Midbrain (tissue), 1 donor: Measurements from ENCODE around the gene VIL1.

Experiments
- DNase-seq: peaks from one replicate; lab custom pipeline; 2025; lab: John Stamatoyannopoulos, UW

Gene VIL1

DNA sequence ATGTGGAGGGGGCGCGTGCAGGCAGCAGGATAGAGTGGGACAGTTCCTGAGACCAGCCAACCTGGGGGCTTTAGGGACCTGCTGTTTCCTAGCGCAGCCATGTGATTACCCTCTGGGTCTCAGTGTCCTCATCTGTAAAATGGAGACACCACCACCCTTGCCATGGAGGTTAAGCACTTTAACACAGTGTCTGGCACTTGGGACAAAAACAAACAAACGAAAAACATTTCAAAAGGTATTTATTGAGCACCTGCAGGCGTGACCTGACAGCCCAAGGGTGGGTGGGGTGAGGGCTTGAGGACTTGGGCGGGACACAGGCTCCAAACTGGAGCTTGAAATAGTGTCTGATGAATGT lies 23.9 kb upstream of the VIL1 start:
- DNase-seq = no peak

DNA sequence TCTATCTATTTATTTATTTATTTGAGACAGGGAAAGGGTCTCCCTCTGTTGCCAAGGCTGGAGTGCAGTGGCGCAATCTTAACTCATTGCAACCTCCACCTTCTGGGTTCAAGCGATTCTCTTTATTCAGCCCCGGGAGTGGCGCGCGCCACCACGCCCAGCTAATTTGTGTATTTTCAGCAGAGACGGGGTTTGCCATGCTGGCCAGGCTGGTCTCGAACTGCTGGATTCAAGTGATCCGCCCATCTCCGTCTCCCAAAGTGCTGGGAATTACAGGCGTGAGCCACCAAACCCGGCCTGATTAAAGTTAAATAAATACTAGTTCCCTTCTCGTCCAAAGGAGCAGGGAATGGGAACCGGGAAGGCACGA lies 23.5 kb upstream of the VIL1 start:
- DNase-seq = no peak

DNA sequence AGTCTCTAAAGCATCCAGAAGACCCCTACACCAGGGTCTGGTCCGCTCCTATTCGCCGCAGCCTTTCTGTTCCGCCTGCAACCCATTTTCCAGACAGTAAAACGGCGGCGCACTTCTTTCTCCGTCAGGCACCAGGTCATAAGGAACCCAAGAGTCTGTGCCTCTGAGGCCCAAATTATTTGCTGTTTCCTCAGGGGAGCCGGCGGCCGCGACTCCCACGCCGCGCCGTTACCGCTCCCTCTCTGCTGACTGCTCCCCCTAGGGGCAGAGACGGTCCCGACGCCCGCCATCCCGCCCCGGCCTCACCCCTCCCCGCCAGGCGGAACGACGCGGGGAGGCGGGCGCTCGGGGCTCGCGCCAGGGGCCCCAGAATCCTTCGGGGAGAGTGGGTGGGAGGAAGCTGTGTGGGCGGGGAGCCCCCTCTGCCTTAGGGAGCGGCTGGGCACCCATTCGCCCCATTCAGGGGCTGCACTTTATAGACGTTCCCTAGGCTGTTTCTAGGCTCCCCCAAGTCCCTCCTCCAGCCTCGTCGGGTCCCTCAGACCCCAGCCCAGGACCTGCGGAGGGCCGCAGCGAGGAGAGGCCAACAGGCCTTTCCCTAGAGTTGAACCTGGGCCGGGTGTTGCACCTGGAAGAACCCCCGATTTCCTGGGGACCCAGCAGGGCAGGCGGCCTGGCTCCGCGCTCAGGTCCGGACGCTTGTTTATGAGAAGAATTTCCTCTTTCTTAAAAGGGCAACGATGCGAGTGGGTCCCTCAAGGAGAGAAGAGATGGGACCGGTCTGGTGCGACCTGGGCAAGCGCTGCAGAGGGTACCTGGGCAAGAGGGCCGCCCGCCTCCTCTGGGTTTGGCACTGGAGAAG lies 22.9 kb upstream of the VIL1 start:
- peak; percentile 97 for DNase-seq

DNA sequence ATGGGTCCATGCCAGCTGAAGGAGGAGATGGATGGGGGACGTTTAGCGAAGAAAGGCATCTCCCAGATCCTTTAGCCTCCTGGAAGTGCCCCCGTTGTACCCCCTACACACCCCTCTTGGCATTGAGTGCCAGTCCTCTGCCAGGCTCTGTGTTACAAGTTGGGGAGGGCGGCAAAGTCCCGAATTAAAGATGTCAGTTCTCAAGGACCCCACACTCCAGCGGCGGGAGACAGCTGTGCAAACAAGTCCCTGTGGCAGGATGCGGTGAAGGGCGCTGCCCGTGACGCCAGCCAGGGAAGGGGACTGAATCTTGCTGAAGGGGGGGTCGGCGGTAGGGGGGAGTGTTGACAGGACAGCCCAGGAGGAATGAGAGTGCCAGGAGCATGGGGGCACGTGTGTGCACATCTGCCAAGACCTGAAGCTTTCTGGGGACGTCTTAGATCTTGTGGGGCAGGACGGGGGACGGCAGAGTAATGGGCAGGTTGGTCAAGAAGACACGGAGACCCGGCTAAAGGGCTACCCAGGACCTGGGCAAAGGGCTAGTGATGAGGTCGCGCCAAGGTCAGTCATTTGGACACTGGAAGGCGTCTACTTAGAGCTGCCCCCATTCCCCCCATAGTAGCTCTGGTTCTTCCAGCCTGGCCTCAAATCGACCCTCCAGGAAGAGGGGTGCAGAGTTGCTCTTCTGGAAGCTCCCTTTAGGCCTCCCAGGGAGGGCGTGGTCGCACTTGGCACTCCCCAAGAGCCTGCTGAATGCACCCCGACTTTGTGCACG lies 22.0 kb upstream of the VIL1 start:
- peak; percentile 50 for DNase-seq

DNA sequence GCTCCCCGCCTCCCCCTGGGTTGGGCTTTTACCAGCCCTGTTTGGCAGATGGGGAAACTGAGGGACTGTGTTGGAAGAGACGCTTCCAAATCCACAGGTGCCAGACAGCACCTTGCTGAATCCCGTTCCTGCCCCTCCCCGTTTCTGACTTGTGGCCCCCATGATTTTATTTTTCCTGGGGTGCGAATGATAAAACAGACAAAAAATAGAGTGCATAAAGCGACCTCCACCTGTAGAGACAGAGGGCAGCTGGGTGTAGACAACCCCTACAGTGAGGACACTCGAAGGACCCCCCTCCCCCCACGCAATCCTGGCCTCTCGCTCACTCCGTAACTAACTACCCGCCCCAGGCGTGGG lies 21.5 kb upstream of the VIL1 start:
- DNase-seq = no peak

DNA sequence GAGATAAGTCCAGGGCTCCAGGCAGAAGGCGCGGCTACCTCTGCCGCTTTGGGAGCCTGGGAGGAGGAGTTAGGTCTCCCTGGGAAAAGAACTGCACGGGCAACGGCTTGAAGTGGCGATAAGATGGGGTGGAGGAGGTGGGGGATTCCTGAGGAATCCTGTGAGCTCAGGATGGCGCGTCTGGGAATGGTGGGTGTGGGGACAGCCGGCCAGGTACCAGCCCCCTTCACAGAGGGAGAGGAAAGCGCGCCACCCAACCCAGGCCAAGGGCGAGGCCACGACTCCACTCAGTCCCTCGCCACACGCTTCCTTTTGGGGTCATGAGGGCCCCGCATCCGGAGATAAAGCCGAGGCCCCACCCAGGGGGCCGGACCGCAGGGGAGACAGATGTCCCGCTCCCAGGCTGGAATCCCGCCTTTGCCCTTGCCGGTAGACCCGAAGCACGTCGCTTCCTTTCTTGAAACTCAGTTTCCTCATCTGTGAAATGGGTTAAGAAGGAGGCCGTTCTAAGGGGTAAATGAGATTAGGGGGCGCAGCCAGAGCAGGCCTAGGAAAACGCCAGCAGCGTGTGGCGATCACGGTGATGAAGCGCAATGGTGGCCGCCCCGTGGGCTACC lies 21.0 kb upstream of the VIL1 start:
- peak; percentile 46 for DNase-seq

DNA sequence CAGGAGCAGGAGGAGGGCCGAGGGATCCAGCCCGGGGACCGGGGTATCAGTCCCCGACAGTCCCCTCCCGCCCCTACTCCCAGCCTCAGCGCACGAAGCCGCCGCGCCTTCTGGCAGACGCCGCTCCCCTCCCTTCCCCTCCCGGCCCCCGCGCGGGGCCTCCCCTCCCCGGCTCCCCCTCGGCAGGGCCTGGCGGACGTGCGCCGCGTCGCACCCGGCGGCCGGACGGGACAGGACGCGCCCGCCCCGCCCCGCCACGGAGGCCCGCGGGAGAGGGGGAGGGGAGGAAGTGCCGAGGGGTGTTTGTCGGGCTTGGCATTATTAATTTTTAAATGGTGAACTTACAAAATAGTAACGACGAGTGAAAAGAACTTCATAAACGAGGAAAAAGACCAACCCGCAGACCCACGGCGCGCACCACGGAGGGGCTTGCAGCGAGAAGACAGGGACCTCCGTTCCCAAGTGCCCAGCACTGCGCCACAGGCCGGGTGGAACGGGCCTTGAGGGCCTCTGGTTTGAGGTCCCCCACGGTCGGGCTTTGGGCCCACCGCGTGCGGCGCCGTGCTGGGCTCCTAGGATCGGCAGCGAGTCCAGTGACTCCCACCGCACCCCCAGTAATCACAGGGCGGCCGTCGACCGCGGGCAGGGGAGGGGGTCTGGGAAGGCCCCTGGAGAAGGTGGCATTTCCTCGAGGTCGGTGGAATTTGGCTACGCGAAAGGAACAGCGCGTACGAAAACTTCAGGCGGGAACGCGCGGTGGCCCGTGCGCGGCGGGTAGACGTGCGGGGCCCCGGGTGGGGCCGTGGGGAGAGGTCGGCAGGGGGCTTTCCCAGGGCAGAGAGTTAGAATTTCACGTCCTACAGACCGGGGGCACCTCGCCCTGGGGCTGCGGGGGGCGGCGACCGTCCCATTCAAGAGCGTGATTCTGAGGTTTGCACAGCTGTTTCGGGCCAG lies 20.2 kb upstream of the VIL1 start:
- DNase-seq = peak; percentile 79

DNA sequence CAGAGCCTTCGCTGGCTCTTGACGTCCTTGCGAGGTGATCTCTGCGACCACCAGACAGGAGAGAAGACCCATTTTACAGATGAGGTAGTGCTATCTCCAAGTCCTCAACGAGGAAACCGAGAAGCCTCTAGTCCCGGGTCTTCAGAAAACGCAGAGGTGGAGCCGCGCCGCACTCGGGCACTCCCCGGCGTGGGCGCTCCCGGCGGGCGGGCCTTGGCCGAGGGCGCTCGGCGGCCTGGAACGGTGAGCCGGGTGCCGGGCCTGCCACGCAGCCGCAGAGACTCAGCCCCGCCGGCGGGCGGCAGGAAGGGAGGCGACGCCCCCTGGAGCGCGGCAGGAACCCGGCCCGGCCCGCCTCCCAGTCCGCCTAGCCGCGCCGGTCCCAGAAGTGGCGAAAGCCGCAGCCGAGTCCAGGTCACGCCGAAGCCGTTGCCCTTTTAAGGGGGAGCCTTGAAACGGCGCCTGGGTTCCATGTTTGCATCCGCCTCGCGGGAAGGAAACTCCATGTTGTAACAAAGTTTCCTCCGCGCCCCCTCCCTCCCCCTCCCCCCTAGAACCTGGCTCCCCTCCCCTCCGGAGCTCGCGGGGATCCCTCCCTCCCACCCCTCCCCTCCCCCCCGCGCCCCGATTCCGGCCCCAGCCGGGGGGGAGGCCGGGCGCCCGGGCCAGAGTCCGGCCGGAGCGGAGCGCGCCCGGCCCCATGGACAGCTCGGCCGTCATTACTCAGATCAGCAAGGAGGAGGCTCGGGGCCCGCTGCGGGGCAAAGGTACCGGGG lies 19.3 kb upstream of the VIL1 start, which contains the start of gene CTDSP1:
Gene CTDSP1 (plus strand): TSS at position 478 of the 776 bp plus-strand sequence. CDS start 223 bp downstream, at position 701.
- peak; percentile 96 for DNase-seq

DNA sequence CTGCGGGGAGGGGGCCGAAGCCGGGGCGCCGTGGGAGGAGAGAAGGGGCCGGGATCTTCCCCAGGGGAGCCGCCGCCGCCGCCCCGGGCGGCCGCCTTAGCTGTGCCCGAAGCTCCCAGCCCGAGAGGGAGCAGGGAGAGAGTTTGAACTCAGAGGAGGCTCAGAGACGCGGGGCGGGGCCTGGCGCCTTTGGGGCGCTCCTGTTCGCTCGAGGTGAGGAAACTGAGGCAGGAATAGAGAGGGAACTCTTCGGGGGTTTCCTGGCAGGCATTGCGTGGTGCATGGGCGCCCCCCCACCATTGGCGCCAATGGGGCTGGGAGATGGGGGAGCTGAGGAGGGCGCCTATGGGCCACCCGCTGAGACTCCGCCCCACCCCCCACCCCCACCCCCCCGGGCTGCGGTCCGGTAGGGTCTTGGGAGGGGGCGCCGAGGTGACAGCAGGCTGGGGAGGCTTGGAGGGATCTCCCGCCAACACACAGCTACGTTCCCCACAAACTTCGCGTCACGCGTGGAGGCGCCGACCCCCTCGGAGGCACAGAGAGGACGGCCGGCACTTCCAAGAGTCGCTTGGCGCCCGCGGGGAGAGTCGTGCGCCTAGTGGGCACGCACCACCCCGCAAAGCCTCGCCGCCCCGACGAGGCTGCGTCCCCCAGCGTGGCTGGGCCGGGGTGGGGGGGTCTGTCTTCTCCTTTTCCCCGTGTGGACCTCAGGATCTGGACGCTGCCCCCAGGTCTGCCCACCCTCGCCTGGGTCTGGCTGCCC lies 18.6 kb upstream of the VIL1 start:
- DNase-seq = peak; percentile 37

DNA sequence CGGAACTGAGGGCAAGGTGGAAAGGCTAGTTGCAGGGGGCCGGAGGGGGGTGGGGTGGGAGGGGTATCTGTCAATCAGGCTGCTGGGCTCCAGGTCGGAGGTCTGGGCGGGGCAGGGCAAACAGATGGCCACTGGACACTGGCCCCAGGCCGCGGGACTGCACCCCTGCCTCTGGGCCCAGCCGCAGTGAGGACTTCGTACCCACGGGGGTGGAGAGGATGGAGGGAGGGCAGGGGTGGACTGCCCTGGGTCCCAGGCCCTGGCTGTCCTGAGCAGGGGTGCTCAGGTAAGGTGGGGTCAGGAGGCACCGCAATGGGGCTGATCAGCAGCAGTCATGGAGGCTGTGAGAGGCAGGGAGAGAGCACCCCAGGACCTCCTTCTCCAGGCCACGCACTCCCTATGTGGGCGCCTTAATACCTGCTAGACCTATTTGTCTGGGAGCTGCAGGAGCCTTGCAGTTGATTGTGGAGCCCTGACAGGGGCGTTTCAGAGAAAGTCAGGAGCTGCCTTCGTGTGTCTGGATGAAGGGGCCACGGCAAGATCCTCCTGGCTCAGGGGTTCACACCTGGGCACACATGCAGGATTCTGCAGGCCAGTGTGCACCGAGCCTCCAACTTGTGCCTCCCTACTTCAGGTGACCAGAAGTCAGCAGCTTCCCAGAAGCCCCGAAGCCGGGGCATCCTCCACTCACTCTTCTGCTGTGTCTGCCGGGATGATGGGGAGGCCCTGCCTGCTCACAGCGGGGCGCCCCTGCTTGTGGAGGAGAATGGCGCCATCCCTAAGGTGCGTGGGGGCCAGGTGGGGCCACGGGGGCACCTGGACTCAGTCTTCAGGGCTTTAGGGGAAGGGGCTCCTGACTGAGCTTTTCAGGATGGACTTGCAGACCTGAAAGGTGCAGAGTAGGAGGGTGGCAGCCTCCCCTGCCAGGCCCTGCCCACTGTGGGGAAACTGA lies 17.7 kb upstream of the VIL1 start:
- no peak for DNase-seq

DNA sequence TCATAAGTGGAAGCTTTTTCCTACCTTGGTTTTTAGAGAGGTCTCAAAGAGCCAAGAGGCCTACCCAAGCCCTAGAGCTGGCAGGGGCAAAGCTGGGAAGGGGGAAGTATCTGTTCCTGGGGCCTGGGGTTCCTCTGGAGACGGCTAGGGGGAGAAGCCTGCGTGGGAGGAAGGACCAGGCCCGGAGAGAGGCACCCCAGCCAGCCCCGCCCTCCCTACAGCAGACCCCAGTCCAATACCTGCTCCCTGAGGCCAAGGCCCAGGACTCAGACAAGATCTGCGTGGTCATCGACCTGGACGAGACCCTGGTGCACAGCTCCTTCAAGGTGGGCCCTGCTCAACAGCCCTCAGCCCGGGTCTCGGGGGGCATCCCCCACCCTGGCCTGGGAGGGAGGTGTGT lies 17.0 kb upstream of the VIL1 start:
- DNase-seq = no peak

DNA sequence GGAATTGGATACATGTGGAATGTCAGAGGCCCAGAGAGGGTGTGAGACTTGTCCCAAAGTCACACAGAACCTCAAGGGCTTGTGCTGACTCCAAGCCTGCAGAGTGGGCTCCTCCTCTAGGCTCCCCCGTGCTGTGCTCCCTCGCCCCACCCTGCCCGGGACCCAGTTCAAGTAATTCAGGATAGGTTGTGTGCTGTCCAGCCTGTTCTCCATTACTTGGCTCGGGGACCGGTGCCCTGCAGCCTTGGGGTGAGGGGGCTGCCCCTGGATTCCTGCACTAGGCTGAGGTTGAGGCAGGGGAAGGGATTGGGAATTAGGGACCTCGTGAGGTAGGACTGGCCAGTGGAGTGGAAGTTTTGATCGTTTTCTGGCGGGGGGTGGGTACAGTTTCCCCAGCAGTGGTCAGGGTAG lies 16.4 kb upstream of the VIL1 start:
- DNase-seq = no peak

DNA sequence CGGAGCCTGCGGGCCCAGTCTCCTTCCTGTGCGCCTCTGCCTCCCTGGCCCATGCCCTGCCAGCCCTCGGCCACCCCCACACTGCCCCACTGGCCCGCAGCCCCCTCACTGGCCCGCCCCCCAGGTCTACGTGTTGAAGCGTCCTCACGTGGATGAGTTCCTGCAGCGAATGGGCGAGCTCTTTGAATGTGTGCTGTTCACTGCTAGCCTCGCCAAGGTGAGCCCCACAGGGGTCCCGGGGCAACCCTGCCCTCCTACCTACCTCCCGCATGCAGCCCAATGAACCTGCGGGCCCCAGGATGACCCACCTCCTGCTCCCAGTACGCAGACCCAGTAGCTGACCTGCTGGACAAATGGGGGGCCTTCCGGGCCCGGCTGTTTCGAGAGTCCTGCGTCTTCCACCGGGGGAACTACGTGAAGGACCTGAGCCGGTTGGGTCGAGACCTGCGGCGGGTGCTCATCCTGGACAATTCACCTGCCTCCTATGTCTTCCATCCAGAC lies 16.0 kb upstream of the VIL1 start:
- DNase-seq = no peak

DNA sequence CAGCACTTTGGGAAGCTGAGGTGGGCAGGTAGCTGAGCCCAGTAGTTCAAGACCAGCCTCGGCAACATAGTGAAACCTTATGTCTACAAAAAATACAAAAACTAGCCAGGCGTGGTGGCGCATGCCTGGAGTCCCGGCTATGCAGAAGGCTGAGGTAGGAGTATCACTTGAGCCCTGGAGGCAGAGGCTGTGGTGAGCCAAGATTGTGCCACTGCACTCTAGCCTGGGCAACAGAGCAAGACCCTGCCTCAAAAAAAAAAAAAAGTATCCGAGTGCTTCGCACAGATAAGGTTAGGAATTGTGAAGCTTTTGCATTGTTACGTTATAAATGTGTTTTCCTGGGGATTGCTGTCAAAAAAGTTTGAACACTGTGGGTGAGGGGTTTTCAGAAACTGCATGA lies 15.1 kb upstream of the VIL1 start:
- DNase-seq = no peak

DNA sequence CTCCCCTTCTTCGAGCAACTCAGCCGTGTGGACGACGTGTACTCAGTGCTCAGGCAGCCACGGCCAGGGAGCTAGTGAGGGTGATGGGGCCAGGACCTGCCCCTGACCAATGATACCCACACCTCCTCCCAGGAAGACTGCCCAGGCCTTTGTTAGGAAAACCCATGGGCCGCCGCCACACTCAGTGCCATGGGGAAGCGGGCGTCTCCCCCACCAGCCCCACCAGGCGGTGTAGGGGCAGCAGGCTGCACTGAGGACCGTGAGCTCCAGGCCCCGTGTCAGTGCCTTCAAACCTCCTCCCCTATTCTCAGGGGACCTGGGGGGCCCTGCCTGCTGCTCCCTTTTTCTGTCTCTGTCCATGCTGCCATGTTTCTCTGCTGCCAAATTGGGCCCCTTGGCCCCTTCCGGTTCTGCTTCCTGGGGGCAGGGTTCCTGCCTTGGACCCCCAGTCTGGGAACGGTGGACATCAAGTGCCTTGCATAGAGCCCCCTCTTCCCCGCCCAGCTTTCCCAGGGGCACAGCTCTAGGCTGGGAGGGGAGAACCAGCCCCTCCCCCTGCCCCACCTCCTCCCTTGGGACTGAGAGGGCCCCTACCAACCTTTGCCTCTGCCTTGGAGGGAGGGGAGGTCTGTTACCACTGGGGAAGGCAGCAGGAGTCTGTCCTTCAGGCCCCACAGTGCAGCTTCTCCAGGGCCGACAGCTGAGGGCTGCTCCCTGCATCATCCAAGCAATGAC lies 14.4 kb upstream of the VIL1 start:
- DNase-seq = no peak

DNA sequence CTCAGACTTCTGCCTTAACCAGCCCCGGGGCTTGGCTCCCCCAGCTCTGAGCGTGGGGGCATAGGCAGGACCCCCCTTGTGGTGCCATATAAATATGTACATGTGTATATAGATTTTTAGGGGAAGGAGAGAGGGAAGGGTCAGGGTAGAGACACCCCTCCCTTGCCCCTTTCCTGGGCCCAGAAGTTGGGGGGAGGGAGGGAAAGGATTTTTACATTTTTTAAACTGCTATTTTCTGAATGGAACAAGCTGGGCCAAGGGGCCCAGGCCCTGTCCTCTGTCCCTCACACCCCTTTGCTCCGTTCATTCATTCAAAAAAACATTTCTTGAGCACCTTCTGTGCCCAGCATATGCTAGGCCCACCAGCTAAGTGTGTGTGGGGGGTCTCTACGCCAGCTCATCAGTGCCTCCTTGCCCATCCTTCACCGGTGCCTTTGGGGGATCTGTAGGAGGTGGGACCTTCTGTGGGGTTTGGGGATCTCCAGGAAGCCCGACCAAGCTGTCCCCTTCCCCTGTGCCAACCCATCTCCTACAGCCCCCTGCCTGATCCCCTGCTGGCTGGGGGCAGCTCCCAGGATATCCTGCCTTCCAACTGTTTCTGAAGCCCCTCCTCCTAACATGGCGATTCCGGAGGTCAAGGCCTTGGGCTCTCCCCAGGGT lies 13.7 kb upstream of the VIL1 start:
- DNase-seq = no peak

DNA sequence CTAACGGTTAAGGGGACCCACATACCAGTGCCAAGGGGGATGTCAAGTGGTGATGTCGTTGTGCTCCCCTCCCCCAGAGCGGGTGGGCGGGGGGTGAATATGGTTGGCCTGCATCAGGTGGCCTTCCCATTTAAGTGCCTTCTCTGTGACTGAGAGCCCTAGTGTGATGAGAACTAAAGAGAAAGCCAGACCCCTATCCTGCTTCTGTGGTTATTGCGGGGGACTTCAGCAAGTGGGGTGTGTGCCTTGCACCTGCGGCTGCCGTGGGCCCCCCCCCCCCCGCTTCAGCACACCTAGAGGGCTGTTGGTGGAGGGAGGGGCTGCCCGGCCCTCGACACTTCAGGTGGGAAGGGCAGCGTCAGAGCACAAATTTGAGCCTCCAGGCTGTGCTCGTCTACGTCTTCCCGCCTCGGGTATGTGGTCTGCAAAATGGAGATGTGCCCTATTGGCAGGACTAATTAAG lies 13.1 kb upstream of the VIL1 start:
- no peak for DNase-seq
